Muscle layer of duodenum (tissue), 2 donors: ENCODE data around the gene CNTNAP2.

Experiments
- H3K27ac ChIP-seq: one replicate; pipeline ENCODE4 v1.7.0; 2013; ENCODE audit warnings: mild to moderate bottlenecking, low read length
- H3K27me3 ChIP-seq: one replicate; pipeline ENCODE4 v1.7.0; 2013; ENCODE audit warnings: low read depth, mild to moderate bottlenecking, control low read depth, low read length
- H3K36me3 ChIP-seq, 2 donors: one replicate each; pipeline ENCODE4 v1.7.0; 2013; ENCODE audit warnings: low read length in 2 of 2, control low read depth in 1 of 2, mild to moderate bottlenecking in 1 of 2; ENCODE audit not compliant: insufficient read depth in 2 of 2, control insufficient read depth in 1 of 2
- H3K4me1 ChIP-seq, 2 donors: one replicate each; pipeline ENCODE4 v1.7.0; 2013; ENCODE audit warnings: low read length in 2 of 2, mild to moderate bottlenecking in 2 of 2, control low read depth in 1 of 2, moderate library complexity in 1 of 2; ENCODE audit not compliant: insufficient read depth in 2 of 2, control insufficient read depth in 1 of 2
- H3K4me3 ChIP-seq, 2 donors: one replicate each; pipeline ENCODE4 v1.7.0; 2013; ENCODE audit warnings: low read length in 2 of 2, low read depth in 1 of 2, mild to moderate bottlenecking in 1 of 2
- H3K9me3 ChIP-seq, 2 donors: one replicate each; pipeline ENCODE4 v1.7.0; 2013; ENCODE audit warnings: low read length in 2 of 2, control low read depth in 1 of 2, mild to moderate bottlenecking in 1 of 2; ENCODE audit not compliant: control insufficient read depth in 1 of 2
- donor health status: healthy.

The CNTNAP2 gene

GRCh38 chr7:146652176-146652575, 535.6 kb downstream of the CNTNAP2 start:
- H3K4me3 ChIP-seq: no peak overlapping the region

GRCh38 chr7:146654048-146654447, 537.4 kb downstream of the CNTNAP2 start:
- Histone ChIP-seq H3K4me3 (no peak overlapping the region), H3K9me3 (no peaks in the 10 kb centered on the region), H3K4me1 (no peaks in the 10 kb centered on the region), H3K27ac (no peak overlapping the region), H3K36me3 (no peaks in the 10 kb centered on the region), H3K27me3 (no peaks in the 10 kb centered on the region)

More at GRCh38 chr7:146652176-146652575, 535.6 kb downstream of the CNTNAP2 start:
- H3K9me3 ChIP-seq: no peaks in the 10 kb centered on the region
- H3K27ac ChIP-seq: no peak overlapping the region
- no peaks in the 10 kb centered on the region for H3K36me3 ChIP-seq
- no peaks in the 10 kb centered on the region for H3K4me1 ChIP-seq
- no peaks in the 10 kb centered on the region for H3K27me3 ChIP-seq

- H3K4me3 ChIP-seq: no peak overlapping the region
Measured at GRCh38 chr7:146655928-146656797, 539.6 kb downstream of the CNTNAP2 start.

GRCh38 chr7:146656988-146657387, 540.4 kb downstream of the CNTNAP2 start:
- no peaks in the 10 kb centered on the region for H3K4me1 ChIP-seq
- no peaks in the 10 kb centered on the region for H3K9me3 ChIP-seq
- H3K36me3 ChIP-seq: no peaks in the 10 kb centered on the region
- no peak overlapping the region for H3K4me3 ChIP-seq
- no peaks in the 10 kb centered on the region for H3K27me3 ChIP-seq
- no peak overlapping the region for H3K27ac ChIP-seq

More at GRCh38 chr7:146655928-146656797, 539.6 kb downstream of the CNTNAP2 start:
- no peaks in the 10 kb centered on the region for H3K4me1 ChIP-seq
- H3K27ac ChIP-seq: no peak overlapping the region
- H3K9me3 ChIP-seq: no peaks in the 10 kb centered on the region
- no peaks in the 10 kb centered on the region for H3K27me3 ChIP-seq
- H3K36me3 ChIP-seq: no peaks in the 10 kb centered on the region

GRCh38 chr7:146658604-146659003, 542.0 kb downstream of the CNTNAP2 start:
- H3K4me3 ChIP-seq: no peak overlapping the region
- H3K27ac ChIP-seq: no peak overlapping the region
- no peaks in the 10 kb centered on the region for H3K9me3 ChIP-seq
- no peaks in the 10 kb centered on the region for H3K27me3 ChIP-seq
- H3K4me1 ChIP-seq: no peaks in the 10 kb centered on the region
- H3K36me3 ChIP-seq: no peaks in the 10 kb centered on the region

GRCh38 chr7:146659732-146660131, 543.1 kb downstream of the CNTNAP2 start:
- Histone ChIP-seq H3K27ac (no peak overlapping the region), H3K9me3 (no peaks in the 10 kb centered on the region), H3K4me3 (no peak overlapping the region), H3K4me1 (no peaks in the 10 kb centered on the region), H3K36me3 (no peaks in the 10 kb centered on the region), H3K27me3 (no peaks in the 10 kb centered on the region)

- no peaks in the 10 kb centered on the region for H3K36me3 ChIP-seq
- no peak overlapping the region for H3K4me3 ChIP-seq
- H3K4me1 ChIP-seq: no peaks in the 10 kb centered on the region
- no peak overlapping the region for H3K27ac ChIP-seq
- no peaks in the 10 kb centered on the region for H3K27me3 ChIP-seq
- no peaks in the 10 kb centered on the region for H3K9me3 ChIP-seq
Measured at GRCh38 chr7:146660839-146661238, 544.2 kb downstream of the CNTNAP2 start.

GRCh38 chr7:146661435-146661834, 544.8 kb downstream of the CNTNAP2 start:
- no peaks in the 10 kb centered on the region for H3K9me3 ChIP-seq
- H3K27ac ChIP-seq: no peak overlapping the region
- H3K27me3 ChIP-seq: no peaks in the 10 kb centered on the region
- no peaks in the 10 kb centered on the region for H3K36me3 ChIP-seq
- no peaks in the 10 kb centered on the region for H3K4me1 ChIP-seq
- no peak overlapping the region for H3K4me3 ChIP-seq

GRCh38 chr7:146661929-146662328, 545.3 kb downstream of the CNTNAP2 start:
- Histone ChIP-seq H3K36me3 (no peaks in the 10 kb centered on the region), H3K27ac (no peak overlapping the region), H3K27me3 (no peaks in the 10 kb centered on the region), H3K4me3 (no peak overlapping the region), H3K4me1 (no peaks in the 10 kb centered on the region), H3K9me3 (peaks cover 0 to 3% of the 10 kb centered on the region in 2 donors)

- no peaks in the 10 kb centered on the region for H3K36me3 ChIP-seq
- H3K27me3 ChIP-seq: no peaks in the 10 kb centered on the region
- H3K9me3 ChIP-seq: peaks cover 0 to 5% of the 10 kb centered on the region in 2 donors
- H3K27ac ChIP-seq: no peak overlapping the region
- H3K4me3 ChIP-seq: no peak overlapping the region
- H3K4me1 ChIP-seq: no peaks in the 10 kb centered on the region
Measured at GRCh38 chr7:146665023-146665422, 548.4 kb downstream of the CNTNAP2 start.

- H3K27ac ChIP-seq: no peak overlapping the region
- no peaks in the 10 kb centered on the region for H3K27me3 ChIP-seq
- no peak overlapping the region for H3K4me3 ChIP-seq
- H3K9me3 ChIP-seq: peaks cover 0 to 5% of the 10 kb centered on the region in 2 donors
- H3K36me3 ChIP-seq: no peaks in the 10 kb centered on the region
- H3K4me1 ChIP-seq: no peaks in the 10 kb centered on the region
Measured at GRCh38 chr7:146670532-146670931, 553.9 kb downstream of the CNTNAP2 start.

- Histone ChIP-seq H3K27ac (no peak overlapping the region), H3K36me3 (no peaks in the 10 kb centered on the region), H3K9me3 (no peaks in the 10 kb centered on the region), H3K4me1 (no peaks in the 10 kb centered on the region), H3K4me3 (no peak overlapping the region), H3K27me3 (no peaks in the 10 kb centered on the region)
Measured at GRCh38 chr7:146681487-146681886, 564.9 kb downstream of the CNTNAP2 start.
